Body of pancreas (tissue), 4 donors: ENCODE measurements around the gene BTG2.

Source experiments
- CTCF ChIP-seq, 7 experiments: fragments of 450-650 bp in 4 of 7; fragments of 200-600 bp in 3 of 7; sonication (generic) in 3 of 7; IDR thresholded peaks; one replicate each; pipeline ENCODE4 v1.5.1; 2016 to 2019; ENCODE audit warnings: antibody characterized with exemption in 7 of 7
- POLR2A ChIP-seq, 3 donors: fragments of 450-650 bp; IDR thresholded peaks; one replicate each; pipeline ENCODE4 v1.6.1; 2016; ENCODE audit warnings: antibody characterized with exemption in 3 of 3, mild to moderate bottlenecking in 2 of 3

DNA sequence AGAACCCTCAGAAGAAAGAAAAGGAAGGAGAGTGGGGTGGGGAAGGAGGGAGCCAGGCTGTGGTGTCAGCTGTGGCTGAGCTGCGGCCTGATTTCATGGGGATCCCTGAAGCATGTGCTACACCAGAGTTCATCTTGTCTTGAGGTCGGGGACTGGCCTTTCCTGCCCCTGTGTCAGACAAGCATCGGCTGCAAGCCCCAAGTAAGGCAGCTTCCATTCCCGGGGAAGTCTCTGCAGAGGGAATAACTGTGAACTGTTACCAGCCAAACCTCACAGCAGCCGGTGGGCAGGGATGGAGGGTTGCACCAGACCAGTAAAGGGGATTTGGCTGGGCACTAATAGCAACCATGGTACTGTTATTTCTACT, 35.7 kb upstream of the BTG2 start:
- TF ChIP-seq POLR2A (IDR thresholded peaks at IDR 0.05) (no peak), CTCF (IDR thresholded peaks at IDR 0.05) (no peak)
